HT-29 (cell line): ENCODE data around the gene ABCC2. TPM values are rescaled to one million over a fixed set of nuclear protein-coding genes. Genes with fewer than 3 reads are reported as not detected.

ENCODE experiments used
- DNase-seq: peaks from one replicate; pipeline ENCODE4 v3.0.0-alpha.2; 2015; ENCODE audit warnings: low spot score
- total RNA-seq: library from RNA; depleted of rRNA; stranded (reverse); fragments of >200 nt; shearing (Covaris generic); gene quantifications from 2 replicates; pipeline ENCODE4 v1.2.3, GENCODE V29; 2014

ABCC2 gene
- total RNA-seq, 1 experiment from 2014 or later: 2.5 TPM

DNA sequence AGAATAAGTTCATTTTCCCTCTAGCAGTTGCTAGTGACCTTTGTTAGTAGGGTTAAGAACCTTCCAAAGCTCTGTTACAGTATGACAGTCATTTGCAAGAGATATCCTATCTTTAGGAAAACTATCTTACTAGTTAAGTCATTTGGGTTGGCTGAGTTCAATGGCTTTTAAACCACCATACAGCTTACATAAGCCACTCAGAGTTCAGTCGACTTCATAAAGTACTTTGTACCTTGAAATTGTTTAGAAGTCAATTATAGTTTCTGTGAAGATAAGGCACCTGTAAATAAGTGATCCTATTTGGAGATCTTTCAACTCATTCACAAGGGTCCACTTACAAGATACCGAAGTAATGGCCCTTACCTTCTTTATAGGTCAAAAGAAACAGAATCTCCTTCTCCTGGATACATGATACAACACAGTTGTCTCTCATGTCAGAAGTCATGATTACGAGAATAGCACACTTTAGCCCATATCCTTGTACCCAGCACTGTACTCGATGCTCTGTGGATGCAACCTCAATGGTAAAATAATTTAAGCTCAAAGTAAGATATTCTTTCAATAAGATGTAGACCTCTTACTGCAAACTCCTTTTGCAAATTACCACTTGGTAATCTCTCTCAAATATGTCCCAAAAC lies 11.9 kb upstream of the ABCC2 start:
- DNase-seq: no peak

DNA sequence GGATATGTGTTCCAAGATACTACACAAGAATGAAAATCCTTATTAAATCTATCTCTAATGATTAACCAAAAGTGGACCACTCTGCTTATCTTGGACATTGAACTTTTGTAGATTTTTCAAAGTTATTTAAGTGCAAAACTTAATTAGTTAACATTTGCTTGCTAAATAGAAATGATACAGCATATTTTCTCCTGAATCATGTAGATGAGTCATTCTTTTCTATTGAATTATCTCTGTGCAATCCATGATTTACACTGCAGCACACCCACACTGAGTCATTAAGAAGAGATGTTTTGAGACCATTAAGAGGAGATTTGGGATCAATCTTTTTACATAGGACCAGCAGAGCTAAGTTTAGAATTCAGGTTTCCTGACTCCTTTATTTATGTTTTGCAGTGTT lies 6.6 kb upstream of the ABCC2 start:
- peak; percentile 56 for DNase-seq

DNA sequence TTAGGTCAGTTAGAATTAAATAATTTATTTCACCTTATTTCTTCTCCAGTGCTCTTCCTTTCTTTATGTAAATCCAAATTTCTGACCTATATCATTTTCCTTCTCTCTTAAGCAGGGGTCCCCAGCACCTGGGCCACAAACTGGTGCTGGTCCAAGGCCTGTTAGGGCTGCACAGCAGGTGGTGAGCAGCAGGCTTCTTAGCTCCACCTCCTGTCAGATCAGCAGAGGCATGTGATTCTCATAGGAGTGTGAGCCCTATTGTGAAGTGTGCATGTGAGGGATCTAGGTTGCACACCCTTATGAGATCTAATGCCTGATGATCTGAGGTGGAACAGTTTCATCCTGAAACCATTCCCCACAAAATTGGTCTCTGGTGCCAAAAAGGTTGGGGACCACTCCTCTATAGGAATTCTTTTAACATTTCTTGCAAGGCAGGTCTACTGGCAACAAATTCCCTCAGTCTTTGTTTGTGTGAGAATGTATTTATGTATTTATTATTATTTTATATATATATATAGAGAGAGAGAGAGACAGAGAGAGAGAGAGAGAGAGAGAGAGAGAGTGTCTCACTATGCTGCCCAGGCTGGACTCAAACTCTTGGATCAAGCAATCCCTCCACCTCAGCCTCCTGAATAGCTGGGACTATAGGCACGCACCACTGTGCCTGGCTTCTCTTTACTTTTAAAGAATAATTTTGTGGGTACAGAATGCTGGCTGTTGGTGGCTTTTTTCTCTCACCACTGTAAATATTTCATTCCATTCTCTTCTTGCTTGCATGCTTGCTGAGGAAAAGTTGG lies 4.3 kb upstream of the ABCC2 start:
- DNase-seq: peak; percentile 15

DNA sequence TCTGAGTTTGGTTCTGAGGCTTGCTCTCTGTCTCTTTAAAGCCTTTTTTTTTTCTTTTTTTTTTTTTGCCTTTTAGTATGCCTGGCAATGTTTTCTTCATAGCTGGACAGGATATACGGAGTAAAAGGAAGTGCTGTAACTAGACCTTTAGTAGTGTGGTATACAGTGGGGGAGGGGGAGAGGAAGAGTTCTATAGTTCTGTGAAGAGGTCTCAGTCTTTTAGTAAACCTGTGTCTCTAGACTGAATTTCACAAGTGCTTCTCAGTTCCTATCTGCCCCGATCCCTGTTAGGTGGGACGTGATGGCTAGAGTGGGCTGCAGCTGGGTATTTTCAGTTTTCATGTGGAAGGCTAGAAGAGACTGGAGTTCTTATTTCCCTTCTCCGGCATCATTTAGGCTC lies 3.1 kb upstream of the ABCC2 start:
- peak; percentile 33 for DNase-seq

DNA sequence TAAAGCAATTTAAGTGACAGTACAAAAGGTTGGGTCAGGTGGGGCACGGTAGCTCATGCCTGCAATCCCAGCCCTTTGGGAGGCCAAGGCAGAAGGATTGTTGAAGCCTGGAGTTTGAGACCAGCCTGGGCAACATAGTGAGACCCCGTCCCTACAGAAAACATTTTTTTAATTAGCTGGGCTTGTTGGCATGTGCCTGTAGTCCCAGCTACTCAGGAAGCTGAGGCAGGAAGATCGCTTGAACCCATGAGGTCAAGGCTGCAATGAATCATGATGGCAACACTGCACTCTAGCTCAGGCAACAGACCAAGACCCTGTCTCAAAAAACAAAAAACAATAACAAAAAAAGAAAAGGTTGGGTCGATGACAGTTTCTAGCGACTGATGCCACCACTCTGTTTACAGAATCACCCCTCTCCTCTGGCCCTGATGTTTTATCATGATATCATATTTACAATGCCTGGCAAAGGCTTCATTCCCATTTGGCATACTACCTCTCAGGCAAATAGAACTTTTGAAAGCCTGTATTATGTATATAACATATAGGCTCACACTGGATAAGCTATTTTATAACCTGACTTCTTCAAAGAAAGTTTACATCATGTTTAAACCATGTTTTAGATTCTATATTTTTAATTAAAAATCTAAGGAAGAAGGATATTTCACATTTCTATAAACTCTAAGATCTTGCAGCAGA lies 558 bp upstream of the ABCC2 start:
- no peak for DNase-seq

DNA sequence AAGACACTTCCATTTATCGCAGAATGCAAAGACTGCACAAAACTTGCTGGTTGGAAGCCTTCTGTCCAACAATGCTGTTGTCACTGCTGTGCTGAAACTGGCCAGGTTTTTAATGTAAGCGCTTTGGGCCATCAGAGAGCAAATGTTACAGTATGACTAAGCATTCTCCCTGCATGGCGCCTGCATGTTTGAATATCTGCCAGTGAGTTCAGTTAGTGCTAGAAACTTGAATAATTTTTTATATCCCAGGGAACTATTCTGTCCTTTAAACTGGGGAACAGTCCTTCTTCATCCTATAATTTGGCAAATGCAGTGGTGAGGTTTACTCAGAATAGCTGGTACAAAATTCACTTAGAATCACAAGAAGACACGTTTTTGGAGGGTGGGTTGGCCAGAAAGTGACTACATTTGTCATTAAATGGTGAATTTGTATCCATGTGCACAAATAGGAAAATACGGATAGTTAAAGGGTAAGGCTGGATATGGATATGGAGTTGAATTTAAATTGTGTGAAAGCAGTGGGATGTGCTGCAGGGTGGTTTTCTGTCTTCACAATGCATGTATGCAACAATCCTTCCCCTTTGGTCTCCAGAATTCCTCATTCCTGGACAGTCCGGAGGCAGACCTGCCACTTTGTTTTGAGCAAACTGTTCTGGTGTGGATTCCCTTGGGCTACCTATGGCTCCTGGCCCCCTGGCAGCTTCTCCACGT lies 1.7 kb downstream of the ABCC2 start:
- no peak for DNase-seq

DNA sequence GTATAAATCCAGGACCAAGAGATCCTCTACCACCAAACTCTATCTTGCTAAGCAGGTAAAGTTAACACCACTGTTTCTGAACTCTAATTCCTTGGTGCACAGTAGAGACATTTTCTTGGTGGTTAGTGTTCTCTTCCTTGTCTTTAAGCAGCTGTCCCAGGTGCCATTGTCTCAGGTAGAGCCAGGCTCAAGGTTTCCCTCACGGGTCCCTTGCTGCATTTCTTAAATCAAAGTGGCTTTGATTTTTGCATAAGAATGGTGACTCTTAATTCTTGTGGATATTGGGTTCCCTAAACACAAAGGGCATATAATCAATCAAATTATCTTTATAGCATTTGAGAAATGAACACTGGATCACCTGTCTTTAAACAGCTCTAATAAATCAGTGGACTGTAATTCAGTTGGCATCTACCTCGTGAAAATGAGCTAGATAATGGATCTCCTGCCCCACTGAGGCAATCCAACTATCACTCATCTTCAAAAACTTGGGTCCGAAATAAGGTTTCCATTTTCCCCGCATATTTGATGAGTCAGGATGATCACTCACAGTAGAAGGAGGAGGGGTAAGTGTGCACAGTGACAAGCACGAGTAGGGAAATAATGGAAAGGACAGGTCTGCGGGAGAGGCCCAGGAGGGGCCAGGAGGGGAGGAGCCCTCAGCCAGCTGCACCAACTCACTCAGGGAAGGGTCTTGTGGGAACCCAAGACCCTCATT lies 2.4 kb downstream of the ABCC2 start:
- DNase-seq: no peak

DNA sequence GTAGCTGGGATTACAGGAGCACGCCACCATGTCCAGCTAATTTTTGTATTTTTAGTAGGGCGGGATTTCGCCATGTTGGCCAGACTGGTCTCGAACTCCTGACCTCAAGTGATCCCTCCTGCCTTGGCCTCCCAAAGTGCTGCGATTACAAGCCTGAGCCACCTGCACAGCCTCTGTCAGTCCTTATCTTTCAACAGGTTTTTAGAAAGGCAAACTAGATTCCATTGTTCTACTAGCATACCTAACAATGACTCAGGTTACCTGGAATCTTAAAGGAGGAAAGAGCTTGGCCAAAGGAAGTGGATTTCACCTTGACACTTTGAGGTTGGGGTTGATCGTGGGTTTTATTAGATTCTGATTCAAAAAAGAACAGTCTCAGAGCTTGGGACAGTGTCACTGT lies 3.2 kb downstream of the ABCC2 start:
- peak; percentile 18 for DNase-seq

DNA sequence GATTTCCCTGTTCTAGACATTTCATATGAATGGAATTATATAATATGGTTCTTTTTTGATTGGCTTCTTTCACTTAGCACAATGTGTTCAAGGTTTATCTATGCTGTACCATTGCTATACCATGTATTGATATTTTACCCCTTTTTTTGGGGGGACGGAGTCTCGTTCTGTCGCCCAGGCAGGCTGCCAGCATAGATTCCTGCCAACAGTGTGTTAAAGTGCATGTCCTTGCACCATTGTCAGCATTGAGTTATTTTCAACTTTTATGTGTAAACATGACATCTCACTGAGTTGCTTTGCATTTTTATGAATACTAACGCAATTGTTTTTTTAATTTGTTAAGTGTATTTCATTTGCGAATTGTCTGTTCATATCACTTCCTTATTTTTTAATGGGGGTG lies 4.9 kb downstream of the ABCC2 start:
- DNase-seq: no peak

DNA sequence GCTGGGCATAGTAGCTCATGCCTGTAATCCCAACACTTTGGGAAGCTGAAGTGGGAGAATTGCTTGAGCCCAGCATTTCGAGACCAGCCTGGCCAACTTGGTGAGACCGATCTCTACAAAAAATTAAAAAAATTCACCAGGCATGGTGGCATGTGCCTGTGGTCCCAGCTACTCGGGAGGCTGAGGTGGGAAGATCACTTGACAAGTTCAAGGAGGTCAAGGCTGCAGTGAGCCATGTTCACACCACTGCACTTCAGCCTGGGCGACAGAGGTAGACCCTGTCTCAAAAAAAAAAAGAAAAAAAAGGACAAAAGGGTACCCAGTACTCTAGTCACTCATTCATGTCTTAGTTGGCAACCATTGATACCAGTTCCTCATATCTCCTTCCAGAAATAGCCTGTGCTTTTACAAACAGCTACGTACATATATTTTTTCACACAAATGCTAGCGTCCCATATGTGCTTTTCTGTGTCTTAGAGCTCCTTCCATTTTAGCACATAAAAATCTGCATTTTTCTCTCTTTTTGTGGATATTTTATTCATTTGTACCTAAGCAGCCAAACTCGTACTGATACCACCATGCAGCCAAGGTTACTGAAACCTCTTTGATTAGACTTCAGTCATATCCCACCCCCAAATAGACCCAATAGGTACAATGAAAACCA lies 5.5 kb downstream of the ABCC2 start:
- no peak for DNase-seq

DNA sequence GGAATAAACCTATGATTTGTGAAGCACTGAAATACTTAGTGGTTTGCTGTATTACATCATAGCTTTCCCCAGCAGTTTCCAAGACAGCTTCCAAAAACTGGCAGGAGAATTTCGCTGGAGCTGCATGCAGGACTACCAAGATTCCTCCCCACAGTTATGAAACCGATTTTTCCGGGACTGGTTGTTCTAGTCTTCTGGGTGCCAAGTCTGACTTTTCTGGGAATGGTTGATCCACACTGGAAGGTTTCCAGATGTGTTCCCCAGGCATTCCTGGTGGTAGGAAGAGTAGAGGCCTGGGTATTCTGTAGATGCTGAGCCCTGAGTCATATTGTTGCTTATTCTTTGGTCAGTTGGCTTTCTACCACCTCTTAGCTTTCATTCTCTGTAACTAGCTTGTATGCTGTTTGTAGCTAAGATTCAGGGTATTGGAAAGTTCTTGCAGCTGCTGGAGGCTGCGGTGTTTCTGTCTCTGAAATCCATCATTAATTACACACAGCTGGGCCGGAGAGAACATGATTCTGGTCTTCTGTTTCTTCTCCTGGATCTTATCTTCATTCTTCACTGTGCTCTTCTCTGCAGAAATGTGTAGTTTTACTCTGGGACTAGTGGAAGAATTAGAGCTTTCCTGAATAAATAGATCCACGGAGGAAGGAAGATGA lies 6.3 kb downstream of the ABCC2 start:
- no peak for DNase-seq

DNA sequence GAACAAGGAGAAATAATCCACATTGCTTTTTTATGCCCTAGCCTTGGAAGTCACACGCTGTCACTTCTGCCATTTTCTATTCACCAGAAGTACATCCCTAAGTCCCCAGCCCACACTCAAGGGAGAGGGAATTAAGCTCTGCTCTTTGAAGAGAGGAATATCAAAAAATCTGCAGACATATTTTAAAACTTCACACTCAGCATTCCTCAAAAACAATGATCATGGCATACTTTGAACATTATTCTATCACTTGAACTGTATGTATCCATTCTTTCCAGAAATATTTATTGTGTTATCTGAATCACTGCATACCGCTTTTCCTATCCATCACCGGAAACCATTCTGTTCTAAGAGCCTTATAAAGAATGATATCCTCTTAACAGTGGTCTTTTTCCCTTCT lies 9.4 kb downstream of the ABCC2 start:
- DNase-seq: no peak

DNA sequence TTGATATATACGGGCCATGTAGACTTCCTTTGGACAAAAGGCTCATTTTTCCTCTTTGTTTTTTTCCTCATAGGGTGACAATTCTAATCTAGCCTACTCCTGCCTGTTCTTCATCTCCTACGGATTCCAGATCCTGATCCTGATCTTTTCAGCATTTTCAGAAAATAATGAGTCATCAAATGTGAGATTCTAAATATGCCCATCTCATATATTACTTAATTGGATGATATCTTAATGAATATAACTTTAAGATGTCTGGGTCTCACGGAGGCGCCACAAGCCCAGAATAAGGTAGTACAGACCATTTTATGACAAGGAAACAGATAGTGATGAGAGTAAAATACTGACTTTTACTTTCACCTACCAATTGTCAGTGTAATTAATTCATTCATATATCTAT lies 11.4 kb downstream of the ABCC2 start:
- no peak for DNase-seq

DNA sequence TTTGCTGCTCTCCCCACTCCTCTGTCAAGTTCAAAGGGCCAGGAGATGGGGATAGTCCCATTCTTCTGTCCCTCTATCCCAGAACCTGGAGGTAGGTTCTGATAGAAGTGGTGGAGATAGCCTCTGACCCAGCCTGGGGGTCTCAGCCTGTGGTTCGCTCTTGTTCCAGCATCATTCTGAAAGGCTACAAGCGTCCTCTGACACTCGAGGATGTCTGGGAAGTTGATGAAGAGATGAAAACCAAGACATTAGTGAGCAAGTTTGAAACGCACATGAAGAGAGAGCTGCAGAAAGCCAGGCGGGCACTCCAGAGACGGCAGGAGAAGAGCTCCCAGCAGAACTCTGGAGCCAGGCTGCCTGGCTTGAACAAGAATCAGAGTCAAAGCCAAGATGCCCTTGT lies 14.5 kb downstream of the ABCC2 start:
- DNase-seq: no peak

DNA sequence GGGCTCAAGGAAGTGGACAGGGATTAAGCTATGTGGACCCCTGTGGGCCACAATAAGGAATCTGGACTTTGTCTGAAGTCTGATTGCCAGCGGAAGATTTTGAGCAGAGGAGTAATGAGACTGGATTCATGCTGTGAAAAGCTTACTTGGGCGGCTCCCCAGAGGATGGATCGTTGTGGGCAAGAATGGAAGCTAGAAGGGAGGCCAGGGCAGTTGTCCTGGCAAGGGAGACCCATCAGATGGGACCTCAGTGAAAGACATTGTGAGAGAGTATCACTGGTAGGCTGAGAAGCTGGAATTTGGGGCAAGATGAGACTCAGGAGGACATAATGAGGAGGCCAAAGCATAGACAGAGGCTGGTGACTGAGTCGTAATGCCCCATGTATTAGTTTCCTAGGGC lies 15.6 kb downstream of the ABCC2 start:
- no peak for DNase-seq

DNA sequence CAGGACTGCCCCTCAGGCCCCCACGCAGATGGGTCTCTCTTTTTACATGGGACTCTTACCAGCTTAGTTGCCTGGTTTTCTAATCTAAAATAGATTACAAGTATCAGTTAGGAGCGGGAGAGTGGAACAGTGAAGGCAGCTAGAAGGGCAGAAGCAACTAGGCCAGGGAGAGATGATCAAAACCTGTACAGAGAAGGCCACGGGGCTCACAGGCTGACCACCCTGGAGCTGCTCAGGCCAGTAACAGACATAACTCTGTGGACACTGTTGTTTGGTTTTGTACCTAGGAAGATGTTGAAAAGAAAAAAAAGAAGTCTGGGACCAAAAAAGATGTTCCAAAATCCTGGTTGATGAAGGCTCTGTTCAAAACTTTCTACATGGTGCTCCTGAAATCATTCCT lies 16.5 kb downstream of the ABCC2 start:
- no peak for DNase-seq

DNA sequence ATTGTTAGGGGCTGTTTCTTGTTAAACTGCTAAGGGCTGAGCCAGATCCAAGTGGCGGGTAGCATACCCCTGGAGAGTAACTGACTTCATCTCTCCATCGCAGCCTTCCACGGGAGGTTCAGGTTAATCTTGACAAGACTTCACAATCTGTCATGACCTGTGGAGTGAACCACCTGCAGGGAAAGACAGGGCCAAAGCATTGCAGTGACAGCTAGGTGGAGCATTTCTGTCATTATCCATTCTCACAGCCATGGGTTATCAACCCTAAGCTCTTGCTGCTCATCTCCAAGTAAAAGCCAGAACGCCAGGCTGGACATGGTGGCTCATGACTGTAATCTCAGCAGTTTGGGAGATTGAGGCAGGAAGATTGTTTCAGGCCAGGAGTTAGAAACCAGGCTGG lies 17.2 kb downstream of the ABCC2 start:
- DNase-seq: peak; percentile 9

DNA sequence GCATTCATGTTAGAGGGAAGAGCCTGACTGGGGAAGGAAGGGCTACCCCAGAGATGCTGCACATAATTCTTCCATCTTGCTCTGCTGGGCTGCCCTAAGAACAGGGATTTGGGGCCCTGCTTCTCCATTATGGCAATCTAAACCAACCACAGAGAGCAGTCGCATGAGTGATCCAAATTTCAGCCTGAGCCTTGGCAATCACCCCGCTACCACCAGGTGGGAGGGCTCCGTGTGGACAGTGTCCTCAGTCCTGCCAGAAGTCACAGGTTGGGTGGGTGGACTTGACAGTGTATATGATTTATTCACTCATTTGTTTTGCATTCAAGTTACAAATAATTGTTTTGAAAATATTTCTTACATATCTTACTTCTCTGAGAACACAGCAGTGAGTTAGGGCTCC lies 22.0 kb downstream of the ABCC2 start:
- DNase-seq: no peak

DNA sequence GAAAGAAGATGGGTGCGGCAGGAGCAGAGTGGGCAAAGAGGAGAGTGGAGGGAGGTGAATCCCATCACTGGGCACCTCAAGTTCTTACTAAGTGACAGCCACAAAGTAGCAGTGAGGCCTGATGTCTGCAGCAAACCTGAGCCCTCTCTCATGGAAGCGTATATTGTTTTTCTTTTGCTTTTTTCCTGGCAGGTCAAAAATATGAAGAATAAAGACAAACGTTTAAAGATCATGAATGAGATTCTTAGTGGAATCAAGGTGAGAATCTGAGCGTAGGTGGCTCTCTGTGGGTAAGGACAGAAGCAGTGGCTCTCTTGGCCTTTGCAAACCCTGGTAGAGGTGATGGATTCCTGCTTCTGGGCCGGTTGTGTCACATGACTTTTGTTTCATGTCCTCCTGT lies 22.8 kb downstream of the ABCC2 start:
- no peak for DNase-seq

DNA sequence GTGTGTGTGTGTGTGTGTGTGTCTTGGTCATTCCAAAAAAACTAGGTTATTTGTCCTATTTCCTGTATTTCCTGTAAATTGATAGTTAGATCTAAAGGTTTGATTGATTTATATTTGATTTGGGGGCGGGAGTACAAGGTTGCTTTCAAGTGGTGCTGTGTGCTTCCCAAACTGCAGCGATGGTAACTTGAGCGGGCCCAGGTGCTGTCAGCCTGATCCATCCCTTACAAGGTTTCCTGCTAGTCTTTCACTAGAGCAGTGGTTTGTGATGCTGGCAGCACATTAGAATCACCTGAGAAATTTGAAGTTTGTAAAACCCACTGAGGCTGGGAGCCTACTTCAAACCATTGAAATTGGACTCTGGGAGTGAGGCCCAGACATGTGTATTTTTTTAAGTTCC lies 23.7 kb downstream of the ABCC2 start:
- DNase-seq: no peak

DNA sequence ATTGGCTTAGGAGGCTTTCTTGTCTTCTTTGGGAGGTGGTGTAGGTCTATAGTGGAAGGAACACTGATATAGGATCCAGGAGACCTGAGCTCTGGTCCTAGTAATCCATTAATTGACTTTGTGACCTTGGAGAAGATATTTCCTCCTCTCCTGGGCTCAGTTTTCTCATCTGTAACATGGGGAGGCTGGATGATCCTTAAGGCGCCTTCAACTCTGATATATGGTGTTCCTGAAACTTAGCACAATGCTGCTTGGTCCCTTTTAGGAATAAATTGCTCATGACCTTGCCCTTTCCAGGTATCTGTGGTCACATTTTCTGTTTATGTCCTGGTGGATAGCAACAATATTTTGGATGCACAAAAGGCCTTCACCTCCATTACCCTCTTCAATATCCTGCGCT lies 25.3 kb downstream of the ABCC2 start:
- no peak for DNase-seq
